Measurements from ENCODE around the gene MRPL38.

The MRPL38 gene

GRCh38 chr17:75940727-75941441 lies 36.2 kb upstream of the MRPL38 start, which contains the start of gene FBF1:
Gene FBF1 (minus strand): TSS chr17:75941042. CDS start chr17:75938149, 2,893 bp downstream.
- 0 out of 2 replicates have a peak, but pooled peaks have one; percentile 13 for TF ChIP-seq CTCF (conservative IDR thresholded peaks at IDR 0.05)
- peak within 1 kb of the TSS; percentile 77 for H3K27ac ChIP-seq

GRCh38 chr17:75937652-75938051 lies 33.0 kb upstream of the MRPL38 start:
- H3K27ac ChIP-seq: no peak overlapping the region
- no peak for TF ChIP-seq CTCF (conservative IDR thresholded peaks at IDR 0.05)

DNA sequence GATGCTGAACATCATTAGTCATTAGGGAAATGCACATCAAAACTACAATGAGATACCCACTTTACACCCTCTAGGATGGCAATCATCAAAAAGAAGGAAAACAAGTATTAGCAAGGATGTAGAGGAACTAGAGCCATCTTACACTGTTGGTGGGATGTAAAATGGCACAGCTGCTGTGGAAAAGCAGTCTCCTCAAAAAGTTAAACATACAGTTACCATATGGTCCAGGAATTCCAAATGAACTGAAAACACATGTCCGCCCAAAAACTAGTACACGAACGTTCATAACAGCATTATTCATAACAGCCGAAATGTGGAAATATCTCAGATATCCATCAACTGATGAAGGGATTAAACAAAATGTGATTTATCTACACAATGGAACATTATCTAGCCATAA lies 29.1 kb upstream of the MRPL38 start:
- no peak for TF ChIP-seq CTCF (conservative IDR thresholded peaks at IDR 0.05)
- no peak overlapping the region for H3K27ac ChIP-seq

DNA sequence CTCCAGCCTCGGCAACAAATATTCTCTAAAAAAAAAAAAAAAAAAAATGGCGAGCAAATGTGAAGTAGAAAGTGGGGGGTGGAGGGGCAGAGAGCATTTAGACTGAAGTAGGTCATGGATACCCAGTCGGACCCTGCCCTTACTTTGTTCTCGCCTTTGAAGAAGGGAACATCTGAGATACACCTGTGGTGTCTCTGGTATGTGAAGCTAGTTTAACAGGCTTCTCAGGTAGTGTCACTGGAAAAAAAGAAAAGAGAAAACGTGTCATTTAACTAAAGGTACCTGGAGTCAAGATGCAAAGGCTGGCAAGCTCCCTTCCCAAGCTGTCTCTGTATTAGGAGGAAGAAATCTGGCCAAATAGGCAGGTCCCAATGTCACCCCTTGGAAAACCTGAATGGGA lies 28.2 kb upstream of the MRPL38 start:
- H3K27ac ChIP-seq: no peak overlapping the region
- TF ChIP-seq CTCF (conservative IDR thresholded peaks at IDR 0.05): no peak

DNA sequence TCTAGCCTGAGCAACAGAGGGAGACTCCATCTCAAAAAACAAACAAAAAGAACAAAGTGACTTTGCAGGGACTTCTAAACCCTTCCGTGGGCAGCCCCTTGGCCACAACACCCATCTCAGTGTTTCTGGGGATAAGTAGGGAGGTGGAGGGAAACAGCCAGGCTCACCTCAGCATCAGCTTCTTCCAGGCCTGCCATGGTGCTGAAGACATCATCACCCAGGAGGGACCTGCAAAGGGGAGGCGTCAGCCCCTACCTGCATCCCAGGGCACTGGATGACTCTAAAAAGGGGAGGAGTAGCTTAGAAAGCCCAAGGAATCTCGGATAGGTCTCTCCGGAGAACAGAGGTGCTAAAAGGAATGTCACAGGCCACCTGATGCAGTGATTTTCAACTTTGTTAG lies 26.4 kb upstream of the MRPL38 start:
- no peak overlapping the region for H3K27ac ChIP-seq
- no peak for TF ChIP-seq CTCF (conservative IDR thresholded peaks at IDR 0.05)

DNA sequence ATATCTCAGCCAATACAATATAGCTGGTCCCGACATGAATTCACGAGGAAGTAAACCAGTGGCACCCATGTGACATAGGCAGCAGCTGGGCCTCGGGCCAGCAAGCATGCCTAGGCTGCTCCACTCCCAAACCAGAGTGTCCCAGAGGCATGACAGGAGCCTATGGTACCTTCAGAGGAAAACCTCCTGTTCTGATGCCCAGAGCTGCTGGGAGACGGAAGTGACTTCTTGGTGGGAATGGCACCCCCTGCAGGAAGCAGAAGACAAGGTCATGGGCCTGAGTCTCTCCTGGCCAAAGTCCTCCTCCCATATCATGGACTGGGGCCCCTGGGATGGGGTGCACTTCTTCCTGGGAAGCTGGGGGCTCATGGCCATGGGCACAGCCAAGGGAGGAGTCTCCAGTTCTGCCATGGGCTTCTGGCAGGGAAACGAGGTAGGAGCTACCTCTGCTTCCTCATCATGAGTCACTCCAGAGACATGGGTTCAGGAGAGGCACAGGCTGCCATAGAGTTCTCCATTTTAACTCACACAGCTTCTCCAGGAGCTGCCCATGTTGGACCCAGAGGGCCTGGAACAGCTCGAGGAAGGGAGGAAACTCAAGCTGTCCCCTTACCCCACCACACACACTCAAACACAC lies 22.7 kb upstream of the MRPL38 start:
- peak; percentile 34 for TF ChIP-seq CTCF (conservative IDR thresholded peaks at IDR 0.05)
- no peak overlapping the region for H3K27ac ChIP-seq

DNA sequence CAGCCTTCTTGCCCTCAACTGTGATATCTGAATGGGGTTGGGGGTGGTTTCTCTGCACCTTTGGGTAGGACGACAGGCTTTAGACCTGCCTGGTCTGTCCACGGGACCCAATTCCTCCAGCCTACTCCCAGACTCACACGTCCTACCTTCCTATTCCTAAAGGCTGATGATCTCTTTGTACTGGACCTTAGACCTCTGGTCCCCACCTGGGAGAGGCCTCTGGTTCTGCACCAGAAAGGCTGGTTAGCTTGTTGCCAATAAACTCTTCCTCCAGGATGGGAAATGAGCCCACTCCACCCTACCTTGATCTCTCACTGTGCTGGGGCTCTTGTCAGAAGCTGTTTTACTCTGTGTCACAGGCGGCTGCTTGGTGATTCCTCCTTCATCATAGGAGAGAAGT lies 21.8 kb upstream of the MRPL38 start:
- H3K27ac ChIP-seq: no peak overlapping the region
- no peak for TF ChIP-seq CTCF (conservative IDR thresholded peaks at IDR 0.05)
